Right renal pelvis (tissue), 4 donors: ENCODE results near the gene FKBP5. TPM values are rescaled to one million over a fixed set of nuclear protein-coding genes. Genes with fewer than 3 reads are reported as not detected.

Source experiments
- DNase-seq, 4 donors: peaks; one replicate each; pipeline ENCODE4 v3.0.0-alpha.2; 2013; ENCODE audit warnings: low read depth in 4 of 4, low spot score in 3 of 4, missing footprints in 1 of 4
- polyA plus RNA-seq, 4 donors: library from polyadenylated mRNA; unstranded; fragments of 120-200 nt; gene quantifications; one replicate each; pipeline ENCODE4 v1.2.1, GENCODE V29; 2013; ENCODE audit not compliant: insufficient read length in 4 of 4

The FKBP5 gene
- polyA plus RNA-seq, 4 donors: 25.4 to 30.7 (median 28.2) TPM

DNA sequence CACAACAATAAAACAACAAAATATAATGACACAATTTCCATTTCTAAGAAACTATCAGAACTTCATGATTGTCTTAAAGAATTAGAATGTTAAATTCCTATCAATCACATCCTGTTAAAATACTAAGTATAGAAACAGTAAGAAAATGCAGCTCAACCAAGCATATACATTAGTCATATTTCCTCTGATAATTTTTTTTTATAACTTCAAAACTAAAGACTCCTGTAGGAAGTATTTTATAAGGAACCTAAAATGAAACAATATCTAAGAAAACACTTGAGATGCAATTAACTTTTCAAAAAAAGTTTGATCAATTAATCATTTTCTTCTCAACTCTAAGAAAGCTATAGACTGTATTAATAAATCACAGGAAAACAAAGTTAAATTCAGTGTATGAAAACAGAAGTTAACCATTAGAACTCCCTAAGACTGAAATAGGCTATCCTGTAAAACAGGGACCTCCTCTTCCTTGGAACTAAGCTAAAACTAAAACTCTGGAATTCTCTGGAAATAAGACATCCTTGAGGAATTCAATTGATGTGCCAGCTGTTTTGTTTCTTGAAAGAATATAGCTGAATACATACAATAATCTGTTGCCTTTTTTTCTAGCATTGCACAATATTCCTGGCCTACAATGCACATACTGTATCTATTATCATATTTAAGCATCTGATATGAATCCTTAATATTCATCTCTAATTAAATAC is 19.8 kb downstream of the FKBP5 start:
- DNase-seq: no peak

GRCh38 chr6:35668096-35668495 is 20.6 kb downstream of the FKBP5 start:
- no peak for DNase-seq

DNA sequence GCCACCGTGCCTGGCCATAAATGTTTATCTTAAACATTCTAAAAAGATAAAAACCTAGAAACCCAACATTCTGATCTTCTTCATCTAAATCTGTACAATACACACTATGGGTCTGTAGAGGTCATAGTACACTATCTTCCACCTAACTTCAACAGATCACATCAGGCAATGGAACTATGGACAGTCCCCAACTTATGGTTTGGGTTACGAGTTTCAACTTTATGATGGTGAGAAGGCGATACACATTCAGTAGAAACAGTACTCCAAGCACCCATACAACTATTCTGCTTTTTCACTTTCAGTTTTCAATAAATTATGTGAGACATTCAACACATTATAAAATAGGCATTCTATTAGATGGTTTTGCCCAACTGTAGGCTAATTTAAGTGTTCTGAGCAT is 23.1 kb downstream of the FKBP5 start:
- DNase-seq: no peak

GRCh38 chr6:35664945-35665344 is 23.8 kb downstream of the FKBP5 start:
- DNase-seq: no peak

GRCh38 chr6:35663447-35664235 is 25.1 kb downstream of the FKBP5 start:
- DNase-seq: no peak

DNA sequence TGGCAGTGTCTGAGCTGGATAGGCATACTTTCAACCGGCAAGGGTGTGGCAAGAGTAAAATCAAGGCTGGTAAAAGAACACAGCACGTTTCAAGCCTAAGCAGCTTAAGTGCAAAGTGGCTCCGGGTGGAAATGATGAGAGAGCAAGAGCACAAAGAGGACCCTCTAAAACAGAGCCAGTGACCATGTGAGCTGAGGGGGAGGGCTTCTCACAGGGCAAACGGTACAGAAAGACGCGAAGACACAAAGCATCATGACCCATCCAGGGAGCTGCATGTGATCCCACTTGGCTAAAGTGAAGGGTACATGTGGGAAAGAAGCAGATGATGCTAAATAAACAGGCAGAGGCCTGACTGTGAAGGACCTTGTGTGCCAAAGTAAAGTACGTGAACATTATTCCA is 25.7 kb downstream of the FKBP5 start:
- no peak for DNase-seq

DNA sequence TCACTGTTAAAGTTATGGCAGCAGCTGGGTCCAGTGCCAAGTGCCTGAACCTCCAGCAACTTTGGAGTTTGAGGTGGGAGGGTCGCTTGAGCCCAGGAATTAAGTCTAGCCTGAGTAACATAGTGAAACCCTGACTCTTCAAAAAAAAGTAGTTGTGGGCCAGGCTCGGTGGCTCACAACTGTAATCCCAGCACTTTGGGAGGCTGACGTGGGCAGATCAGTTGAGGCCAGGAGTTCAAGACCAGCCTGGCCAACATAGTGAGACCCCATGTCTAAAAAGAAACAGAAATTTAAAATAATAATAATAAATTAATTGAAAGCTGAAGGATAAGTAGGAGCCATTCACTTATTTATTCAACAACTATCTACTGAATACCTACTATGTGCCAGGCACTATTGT is 33.8 kb downstream of the FKBP5 start:
- no peak for DNase-seq

GRCh38 chr6:35651244-35651643 is 37.5 kb downstream of the FKBP5 start:
- DNase-seq: no peak

GRCh38 chr6:35650015-35650414 is 38.7 kb downstream of the FKBP5 start:
- no peak for DNase-seq

DNA sequence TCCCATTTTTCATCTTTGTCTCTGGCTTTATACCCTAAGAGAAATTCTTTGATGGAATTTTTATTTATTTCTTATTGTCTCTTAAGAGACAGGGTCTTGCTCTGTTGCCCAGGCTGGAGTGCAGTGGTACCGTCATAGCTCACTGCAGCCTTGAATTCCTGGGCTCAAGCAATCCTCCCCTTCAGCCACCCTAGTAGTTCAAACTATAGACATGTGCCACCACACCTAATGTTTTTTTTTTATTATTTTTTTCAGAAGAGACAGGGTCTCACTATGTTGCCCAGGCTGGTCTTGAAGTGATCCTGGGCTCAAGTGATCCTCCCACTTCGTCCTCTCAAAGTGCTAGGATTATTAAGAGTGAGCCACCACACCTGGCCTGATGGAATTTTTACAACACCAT is 40.5 kb downstream of the FKBP5 start:
- no peak for DNase-seq

DNA sequence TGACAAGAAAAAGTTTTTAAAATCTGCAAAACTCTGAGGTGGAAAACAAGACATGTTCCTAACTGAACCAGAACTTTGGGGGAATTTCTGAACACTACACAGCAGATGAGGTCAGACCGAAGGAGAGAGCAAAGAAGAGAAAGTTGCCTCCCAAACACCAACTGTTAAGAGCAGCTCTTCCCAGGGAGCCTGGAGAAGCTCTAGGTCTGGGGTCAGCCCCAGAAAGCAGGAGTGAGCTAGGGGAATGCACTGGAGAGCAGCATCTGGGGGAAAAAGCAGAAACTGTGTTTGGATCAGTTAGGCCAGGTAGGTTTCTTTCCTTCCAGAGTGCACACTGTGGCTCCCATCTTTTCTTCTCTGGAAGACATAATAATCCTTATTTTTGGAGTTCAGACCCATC is 41.3 kb downstream of the FKBP5 start:
- DNase-seq: no peak

- DNase-seq: no peak
Measured at GRCh38 chr6:35643162-35643535, 45.6 kb downstream of the FKBP5 start.

- DNase-seq: no peak
Measured at GRCh38 chr6:35642471-35643161, 46.1 kb downstream of the FKBP5 start.

- DNase-seq: no peak
Measured at GRCh38 chr6:35640017-35640664, 48.6 kb downstream of the FKBP5 start.

DNA sequence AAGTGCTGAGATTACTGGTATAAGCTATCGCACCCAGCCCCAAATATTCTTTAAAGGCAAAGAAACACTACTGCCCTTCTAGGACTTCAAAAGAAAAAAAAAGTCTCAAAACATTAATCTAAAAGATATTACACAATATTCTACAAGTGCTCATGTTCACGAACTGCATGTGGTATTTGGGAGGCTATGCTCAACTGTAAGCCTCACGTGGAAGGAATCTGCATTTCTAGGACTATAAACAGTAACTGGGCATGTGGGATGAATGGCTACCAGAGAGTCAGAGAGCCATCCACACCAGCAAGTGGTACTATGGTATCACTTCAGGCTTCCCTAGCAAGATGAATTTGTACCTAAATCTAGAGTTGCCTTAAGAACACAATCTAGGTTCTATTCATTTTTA is 50.0 kb downstream of the FKBP5 start:
- DNase-seq: no peak

DNA sequence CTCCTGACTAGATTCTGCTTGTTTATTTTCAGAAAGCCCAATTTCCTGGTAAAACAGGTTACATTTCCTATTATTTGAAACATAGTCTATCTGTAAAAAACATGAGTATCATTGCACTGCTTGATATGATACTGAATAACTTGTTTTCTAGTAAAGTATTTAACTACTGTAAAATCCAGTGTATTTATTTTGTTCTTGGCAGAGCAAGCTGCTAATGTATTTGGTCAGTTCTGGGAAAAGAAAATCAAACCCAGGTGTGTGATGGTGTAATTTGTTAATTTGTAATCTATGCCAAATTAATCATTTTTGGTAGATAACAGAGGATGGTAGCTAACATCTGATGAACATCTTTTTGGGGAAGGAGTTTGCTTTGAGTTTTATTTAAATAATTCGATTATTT is 50.8 kb downstream of the FKBP5 start:
- DNase-seq: no peak

DNA sequence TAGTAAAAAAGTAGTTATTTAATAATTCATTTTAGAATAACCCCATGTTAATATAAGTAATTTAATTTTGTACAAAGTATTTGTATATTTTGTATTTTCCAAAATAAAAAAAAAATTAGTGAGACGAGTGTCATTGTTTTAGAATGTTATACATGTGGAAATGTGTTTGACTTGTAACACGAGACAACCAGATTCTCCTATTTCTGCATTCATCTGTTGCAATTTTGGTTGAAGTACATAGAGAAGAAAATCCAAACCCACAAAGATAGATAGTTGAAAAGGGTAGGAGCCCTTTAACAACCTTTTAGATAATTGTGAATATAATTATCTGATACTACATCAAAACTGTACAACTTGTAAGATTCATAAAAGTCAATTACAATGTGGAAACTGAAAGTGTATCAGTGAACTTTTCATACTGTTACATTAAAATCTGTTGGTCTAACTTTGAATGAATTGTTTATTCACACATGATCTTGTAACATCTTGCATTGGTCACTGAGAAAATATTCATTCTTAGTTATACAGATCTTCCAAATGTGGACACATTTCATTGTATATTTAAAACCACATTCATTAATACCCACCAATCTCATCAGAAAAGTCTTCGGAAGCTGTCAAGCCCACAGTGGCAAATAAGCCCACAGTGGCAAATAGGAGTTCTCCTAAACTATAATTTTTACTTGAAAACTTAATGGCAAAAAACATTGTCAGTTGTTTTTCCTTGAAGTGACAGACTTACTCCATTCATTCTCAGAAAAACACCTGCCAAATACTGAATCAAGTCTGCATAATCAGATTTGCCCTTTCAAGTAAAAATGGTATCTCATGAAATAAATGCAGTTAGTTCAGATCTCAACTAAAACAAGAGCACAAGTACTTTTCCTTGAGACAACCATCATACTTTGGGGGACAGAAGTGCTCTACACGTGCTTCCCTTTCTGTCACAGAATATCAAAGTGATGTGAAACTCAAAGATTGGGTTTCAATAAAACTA is 52.8 kb downstream of the FKBP5 start:
- DNase-seq: no peak

DNA sequence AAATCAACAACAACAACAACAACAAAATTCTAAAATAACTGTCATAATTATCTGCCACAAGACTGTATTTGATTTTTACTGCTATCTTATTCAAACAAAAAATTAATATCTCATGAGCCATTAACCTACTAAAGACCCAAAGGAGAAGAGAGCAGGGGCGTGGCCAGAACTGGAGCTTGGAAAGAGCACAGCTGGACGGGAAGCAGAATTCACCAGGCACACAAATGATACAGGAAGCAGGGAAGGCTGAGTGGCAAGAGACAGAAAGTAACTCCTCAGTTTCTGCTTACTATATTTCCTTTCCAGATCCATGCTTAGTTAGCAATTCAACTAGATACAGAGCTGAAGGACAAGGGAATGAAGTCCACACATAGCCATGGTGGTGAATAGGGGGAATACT is 54.4 kb downstream of the FKBP5 start:
- no peak for DNase-seq

GRCh38 chr6:35633579-35634089 is 55.1 kb downstream of the FKBP5 start:
- DNase-seq: no peak

DNA sequence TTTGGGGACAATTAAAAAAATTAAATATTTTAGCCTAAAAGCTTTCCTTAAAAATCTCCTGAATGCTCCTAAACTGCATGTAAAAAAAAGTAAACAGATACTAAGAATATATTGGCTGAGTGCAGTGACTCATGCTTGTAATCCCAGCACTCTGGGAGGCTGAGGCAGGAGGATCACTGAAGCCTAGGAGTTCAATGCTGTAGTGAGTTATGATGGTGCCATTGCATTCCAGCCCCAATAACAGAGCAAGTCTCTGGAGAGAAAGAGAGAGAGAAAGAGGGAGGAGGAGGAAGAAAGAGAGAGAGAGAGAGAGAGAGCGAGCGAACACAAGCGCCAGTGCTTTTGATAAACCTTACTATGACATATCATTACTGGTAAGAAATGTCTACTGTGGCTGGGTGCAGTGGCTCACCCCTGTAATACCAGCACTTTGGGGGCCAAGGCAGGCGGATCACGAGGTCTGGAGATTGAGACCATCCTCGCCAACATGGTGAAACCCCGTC is 58.8 kb downstream of the FKBP5 start:
- DNase-seq: no peak
